H9 (cell line): Measurements from ENCODE around the gene MORN1. TPM values are rescaled to one million over a fixed set of nuclear protein-coding genes. Genes with fewer than 3 reads are reported as not detected.

Experiments used
- DNase-seq: peaks from one replicate; pipeline ENCODE4 v3.0.0-alpha.2; 2017
- H2AFZ ChIP-seq: one replicate; pipeline ENCODE4 v1.6.1; 2013; ENCODE audit warnings: mild to moderate bottlenecking, low read length, control low read depth, moderate library complexity
- H2AK5ac ChIP-seq: 2 replicates; pipeline ENCODE4 v1.6.1; 2013; ENCODE audit warnings: low read length, control low read depth, mixed read lengths; ENCODE audit not compliant: insufficient read length
- H2BK120ac ChIP-seq: one replicate; pipeline ENCODE4 v1.6.1; 2013; ENCODE audit warnings: low read depth, mild to moderate bottlenecking, low read length, control low read depth, inconsistent platforms; ENCODE audit not compliant: poor library complexity, severe bottlenecking
- H2BK12ac ChIP-seq: 2 replicates; pipeline ENCODE4 v1.6.1; 2013; ENCODE audit warnings: low read length, control low read depth, mixed read lengths, low read depth; ENCODE audit not compliant: insufficient read length
- H2BK15ac ChIP-seq: 2 replicates; pipeline ENCODE4 v1.6.1; 2013; ENCODE audit warnings: low read depth, low read length, control low read depth
- H2BK20ac ChIP-seq: one replicate; pipeline ENCODE4 v1.6.1; 2013; ENCODE audit warnings: low read depth, mild to moderate bottlenecking, low read length, control low read depth, inconsistent platforms; ENCODE audit not compliant: poor library complexity, severe bottlenecking
- H2BK5ac ChIP-seq: 2 replicates; pipeline ENCODE4 v1.6.1; 2013; ENCODE audit warnings: low read length, control low read depth, mixed read lengths; ENCODE audit not compliant: insufficient read length
- H3K14ac ChIP-seq: 2 replicates; pipeline ENCODE4 v1.6.1; 2013; ENCODE audit warnings: low read length, control low read depth; ENCODE audit not compliant: insufficient read depth
- H3K18ac ChIP-seq: 2 replicates; pipeline ENCODE4 v1.6.1; 2013; ENCODE audit warnings: low read depth, mild to moderate bottlenecking, mixed read lengths, low read length, control low read depth; ENCODE audit not compliant: insufficient read length
- H3K23ac ChIP-seq: 2 replicates; pipeline ENCODE4 v1.6.1; 2013; ENCODE audit warnings: low read length, control low read depth, mixed read lengths, low read depth; ENCODE audit not compliant: insufficient read length
- H3K23me2 ChIP-seq: 2 replicates; pipeline ENCODE4 v1.6.1; 2013; ENCODE audit warnings: low read depth, mild to moderate bottlenecking, mixed read lengths, low read length, control low read depth; ENCODE audit not compliant: insufficient read length, poor library complexity, severe bottlenecking
- H3K27ac ChIP-seq: 2 replicates; pipeline ENCODE4 v1.5.1; 2013; ENCODE audit warnings: low read length, control low read depth, mixed read lengths, low read depth; ENCODE audit not compliant: insufficient read length
- H3K27me3 ChIP-seq: 2 replicates; pipeline ENCODE4 v1.6.1; 2013; ENCODE audit warnings: low read length, control low read depth, inconsistent platforms; ENCODE audit not compliant: insufficient read depth
- H3K4ac ChIP-seq: 2 replicates; pipeline ENCODE4 v1.6.1; 2013; ENCODE audit warnings: low read depth, mild to moderate bottlenecking, control low read depth, inconsistent platforms, low read length, moderate library complexity
- H3K4me1 ChIP-seq: 2 replicates; pipeline ENCODE4 v1.6.1; 2013; ENCODE audit warnings: low read length, control low read depth, inconsistent platforms; ENCODE audit not compliant: insufficient read depth
- H3K4me2 ChIP-seq: 2 replicates; pipeline ENCODE4 v1.6.1; 2013; ENCODE audit warnings: low read length, control low read depth, mixed read lengths; ENCODE audit not compliant: insufficient read length, insufficient read depth
- H3K56ac ChIP-seq: 2 replicates; pipeline ENCODE4 v1.6.1; 2013; ENCODE audit warnings: low read depth, mild to moderate bottlenecking, mixed read lengths, low read length, control low read depth; ENCODE audit not compliant: insufficient read length
- H3K79me1 ChIP-seq: 2 replicates; pipeline ENCODE4 v1.6.1; 2013; ENCODE audit warnings: low read depth, mild to moderate bottlenecking, moderate library complexity, low read length, control low read depth, inconsistent platforms; ENCODE audit not compliant: insufficient read depth, poor library complexity, severe bottlenecking
- H3K79me2 ChIP-seq: 2 replicates; pipeline ENCODE4 v1.6.1; 2013; ENCODE audit warnings: low read length, control low read depth, inconsistent platforms; ENCODE audit not compliant: insufficient read depth
- H3K9ac ChIP-seq: 2 replicates; pipeline ENCODE4 v1.6.1; 2013; ENCODE audit warnings: low read length, control low read depth, mixed read lengths; ENCODE audit not compliant: insufficient read length; ENCODE audit errors: extremely low read depth
- H3K9me3 ChIP-seq: one replicate; pipeline ENCODE4 v1.6.1; 2013; ENCODE audit warnings: low read depth, low read length, inconsistent platforms; ENCODE audit not compliant: control insufficient read depth
- H3T11ph ChIP-seq: one replicate; pipeline ENCODE4 v1.6.1; 2013; ENCODE audit warnings: mild to moderate bottlenecking, low read length, control low read depth, inconsistent platforms
- H4K20me1 ChIP-seq: one replicate; pipeline ENCODE4 v1.6.1; 2013; ENCODE audit not compliant: control insufficient read depth, insufficient read length, insufficient read depth
- H4K5ac ChIP-seq: 2 replicates; pipeline ENCODE4 v1.6.1; 2013; ENCODE audit warnings: low read depth, mild to moderate bottlenecking, mixed read lengths, low read length, control low read depth; ENCODE audit not compliant: insufficient read length
- H4K8ac ChIP-seq: replicated peaks from 2 replicates; pipeline ENCODE4 v1.6.1; 2013; ENCODE audit warnings: low read length, control low read depth, mixed read lengths, low read depth; ENCODE audit not compliant: insufficient read length
- H4K91ac ChIP-seq: 2 replicates; pipeline ENCODE4 v1.6.1; 2013; ENCODE audit warnings: low read depth, mild to moderate bottlenecking, moderate library complexity, mixed read lengths, low read length, control low read depth; ENCODE audit not compliant: insufficient read length
- H3K27ac Mint-ChIP-seq, 3 experiments: 2 replicates in 2 of 3; 3 replicates in 1 of 3; pipeline ENCODE4 v1.8.0; 2020 to 2021; ENCODE audit warnings: mixed read lengths in 3 of 3, mild to moderate bottlenecking in 1 of 3, moderate library complexity in 1 of 3
- H3K27me3 Mint-ChIP-seq: 2 replicates; pipeline ENCODE4 v1.8.0; 2021; ENCODE audit warnings: low read depth, mild to moderate bottlenecking, moderate library complexity, mixed read lengths
- H3K36me3 Mint-ChIP-seq, 3 experiments: 2 replicates in 2 of 3; 3 replicates in 1 of 3; pipeline ENCODE4 v1.8.0; 2020 to 2021; ENCODE audit warnings: low read depth in 3 of 3, mixed read lengths in 3 of 3; ENCODE audit not compliant: insufficient read depth in 1 of 3
- H3K4me1 Mint-ChIP-seq, 2 experiments: 2 replicates each; pipeline ENCODE4 v1.8.0; 2020; ENCODE audit warnings: mixed read lengths in 2 of 2
- H3K4me3 Mint-ChIP-seq, 2 experiments: 2 replicates in 1 of 2; 3 replicates in 1 of 2; pipeline ENCODE4 v1.8.0; 2020 to 2021; ENCODE audit warnings: mild to moderate bottlenecking in 2 of 2, mixed read lengths in 2 of 2, moderate library complexity in 1 of 2
- H3K9me3 Mint-ChIP-seq, 2 experiments: 2 replicates in 1 of 2; 3 replicates in 1 of 2; pipeline ENCODE4 v1.8.0; 2020; ENCODE audit warnings: mild to moderate bottlenecking in 2 of 2, mixed read lengths in 2 of 2, moderate library complexity in 1 of 2
- WGBS: extraction: QIAGEN DNeasy Blood & Tissue Kit; methylation state at CpG from one replicate; pipeline ENCODE4 v1.1.7; 2013; ENCODE audit warnings: missing lambda C conversion rate, low lambda C conversion rate, mixed read lengths; ENCODE audit not compliant: insufficient read length; ENCODE audit errors: extremely low coverage; 5-methylcytosine and 5-hydroxymethylcytosine counted together
- total RNA-seq: library from RNA; stranded (reverse); gene quantifications from 2 replicates; pipeline ENCODE4 v1.2.1, GENCODE V29; 2021
- TF ChIP-seq, protein P1 (sequence below): fragments of 200-600 bp; sonication (generic); conservative IDR thresholded peaks from 3 replicates; pipeline ENCODE4 v1.8.0; 2021; ENCODE audit warnings: antibody characterized with exemption, mild to moderate bottlenecking

The MORN1 gene
- total RNA-seq, 1 experiment from 2014 or later, result 12.7 TPM

DNA sequence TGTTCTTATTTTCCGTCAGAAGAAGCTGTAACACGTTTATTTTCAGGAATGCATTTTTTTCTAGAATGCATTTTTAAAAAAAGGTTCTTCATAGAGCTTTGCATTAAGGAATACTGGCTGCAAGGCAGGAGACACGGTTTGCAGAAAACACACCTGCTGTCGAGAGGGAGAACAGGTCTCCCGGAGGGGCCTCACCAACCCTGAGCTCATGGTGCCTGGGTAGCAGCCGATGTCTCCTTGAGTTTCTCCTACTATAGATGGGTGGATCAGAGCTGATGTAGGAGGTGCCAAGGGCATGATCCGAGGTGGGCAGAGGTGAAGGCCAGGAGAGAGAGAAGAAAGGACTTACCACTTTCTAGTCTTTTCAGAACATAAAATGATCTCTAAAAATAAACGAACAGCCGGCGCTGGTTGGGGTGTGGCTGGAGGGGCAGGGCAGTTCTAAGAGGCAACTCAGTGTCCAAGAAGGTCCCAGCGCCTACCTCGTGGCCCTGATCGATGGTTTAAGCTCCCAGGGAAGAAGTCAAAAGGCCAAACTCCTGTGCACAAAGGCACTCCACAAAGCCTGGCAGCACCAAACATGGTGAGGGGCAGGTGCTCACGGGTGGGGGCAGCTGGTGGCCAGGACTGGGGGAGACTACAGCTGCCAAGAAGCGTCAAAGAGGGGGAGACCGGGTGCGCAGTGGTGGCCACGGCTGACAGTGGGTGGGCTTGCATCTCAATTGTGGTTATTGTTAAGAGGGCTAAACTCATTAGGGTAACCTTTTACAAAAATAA, 12.2 kb downstream of the MORN1 start:
- TF ChIP-seq, protein P1, sequence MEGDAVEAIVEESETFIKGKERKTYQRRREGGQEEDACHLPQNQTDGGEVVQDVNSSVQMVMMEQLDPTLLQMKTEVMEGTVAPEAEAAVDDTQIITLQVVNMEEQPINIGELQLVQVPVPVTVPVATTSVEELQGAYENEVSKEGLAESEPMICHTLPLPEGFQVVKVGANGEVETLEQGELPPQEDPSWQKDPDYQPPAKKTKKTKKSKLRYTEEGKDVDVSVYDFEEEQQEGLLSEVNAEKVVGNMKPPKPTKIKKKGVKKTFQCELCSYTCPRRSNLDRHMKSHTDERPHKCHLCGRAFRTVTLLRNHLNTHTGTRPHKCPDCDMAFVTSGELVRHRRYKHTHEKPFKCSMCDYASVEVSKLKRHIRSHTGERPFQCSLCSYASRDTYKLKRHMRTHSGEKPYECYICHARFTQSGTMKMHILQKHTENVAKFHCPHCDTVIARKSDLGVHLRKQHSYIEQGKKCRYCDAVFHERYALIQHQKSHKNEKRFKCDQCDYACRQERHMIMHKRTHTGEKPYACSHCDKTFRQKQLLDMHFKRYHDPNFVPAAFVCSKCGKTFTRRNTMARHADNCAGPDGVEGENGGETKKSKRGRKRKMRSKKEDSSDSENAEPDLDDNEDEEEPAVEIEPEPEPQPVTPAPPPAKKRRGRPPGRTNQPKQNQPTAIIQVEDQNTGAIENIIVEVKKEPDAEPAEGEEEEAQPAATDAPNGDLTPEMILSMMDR, result no peak
- Mint-ChIP-seq H3K9me3 (no peaks in the 10 kb centered on the region), H3K4me1 (peaks cover under 1 to 2% of the 10 kb centered on the region in 2 experiments; a peak in 1 of 4 replicates), H3K4me3 (no peak overlapping the region), H3K27ac (peak overlapping the region in 2 of 3 experiments; percentile 44 to 68; a peak in 2 of 7 replicates), H3K36me3 (no peaks in the 10 kb centered on the region; a peak in 1 of 7 replicates), H3K27me3 (no peaks in the 10 kb centered on the region; the same call in none of the 2 replicates)
- Histone ChIP-seq H3K4me1 (no peaks in the 10 kb centered on the region), H3K9me3 (no peaks in the 10 kb centered on the region), H3K9ac (no peak overlapping the region), H3K4ac (no peak overlapping the region), H2BK5ac (no peak overlapping the region), H3K23me2 (no peaks in the 10 kb centered on the region), H4K5ac (no peak overlapping the region), H2BK120ac (no peak overlapping the region), H4K91ac (no peak overlapping the region), H3K23ac (no peak overlapping the region), H3T11ph (no peak overlapping the region), H3K56ac (no peak overlapping the region), H3K14ac (no peak overlapping the region; the same call in 1 of the 2 replicates), H3K18ac (no peak overlapping the region), H2BK12ac (no peak overlapping the region), H2AFZ (no peak overlapping the region), H4K8ac (no peak overlapping the region), H3K79me1 (no peaks in the 10 kb centered on the region), H3K27ac (no peak overlapping the region), H2BK15ac (no peak overlapping the region), H3K4me2 (no peak overlapping the region), H2AK5ac (no peak overlapping the region), H4K20me1 (no peaks in the 10 kb centered on the region), H2BK20ac (no peak overlapping the region), H3K79me2 (no peaks in the 10 kb centered on the region), H3K27me3 (no peaks in the 10 kb centered on the region)
- no CpG with 5 or more reads among the region's 18 CpGs for WGBS
- DNase-seq, result no peak
